Peyer's patch (tissue), 4 donors: Measurements from ENCODE around the gene L3MBTL3.

Experiments used
- CTCF ChIP-seq, 6 experiments: fragments of 450-650 bp in 4 of 6; fragments of 200-600 bp in 2 of 6; sonication (generic) in 1 of 6; IDR thresholded peaks; one replicate each; pipeline ENCODE4 v1.5.1; 2017 to 2019; ENCODE audit warnings: antibody characterized with exemption in 6 of 6, mild to moderate bottlenecking in 3 of 6, moderate library complexity in 1 of 6
- POLR2A ChIP-seq, 2 donors: fragments of 450-650 bp; IDR thresholded peaks; one replicate each; pipeline ENCODE4 v1.5.1; 2017; ENCODE audit warnings: antibody characterized with exemption in 2 of 2, mild to moderate bottlenecking in 2 of 2, moderate library complexity in 2 of 2

GRCh38 chr6:130070792-130071191 lies 52.4 kb downstream of the L3MBTL3 start:
- TF ChIP-seq CTCF (IDR thresholded peaks at IDR 0.05) (no peak), POLR2A (IDR thresholded peaks at IDR 0.05) (no peak)
